SK-N-SH (cell line): ENCODE measurements around the gene MEI4. TPM values are rescaled to one million over a fixed set of nuclear protein-coding genes. Genes with fewer than 3 reads are reported as not detected.

ENCODE experiments used
- CTCF ChIA-PET: fragments of 300-600, 350-600 bp; formaldehyde crosslinking; extraction: SDS; loops from one replicate; lab custom pipeline; 2021; lab: Yijun Ruan, JAX
- POLR2A ChIA-PET: fragments of 350-600 bp; sonication (Branson Sonifier 250); formaldehyde crosslinking; extraction: SDS; loops from one replicate; lab custom pipeline; 2020; ENCODE audit warnings: antibody characterized with exemption, inconsistent platforms; lab: Yijun Ruan, JAX
- DNase-seq: peaks from one replicate; pipeline ENCODE4 v3.0.0; 2012
- H2AFZ ChIP-seq: fragments of 200-600 bp; sonication (generic); 2 replicates; pipeline ENCODE4 v1.8.1; 2016; ENCODE audit warnings: antibody characterized with exemption, mild to moderate bottlenecking, low read depth
- H3F3A ChIP-seq: fragments of 200-600 bp; sonication (generic); replicated peaks from 2 replicates; pipeline ENCODE3; 2016; ENCODE audit warnings: antibody characterized with exemption, mild to moderate bottlenecking; ENCODE audit not compliant: insufficient read depth
- H3K27ac ChIP-seq, 2 experiments: fragments of 200-500 bp in 1 of 2; fragments of 200-600 bp in 1 of 2; sonication (Bioruptor generic) in 1 of 2; sonication (generic), shearing (Covaris generic) in 1 of 2; 2 replicates each; pipeline versions ENCODE4 v1.5.1 to v1.6.1; 2014 to 2016; ENCODE audit warnings: low read depth in 2 of 2, inconsistent platforms in 1 of 2, low read length in 1 of 2, mild to moderate bottlenecking in 1 of 2, mixed read lengths in 1 of 2
- H3K27me3 ChIP-seq: fragments of 200-600 bp; sonication (generic), shearing (Covaris generic); 2 replicates; pipeline ENCODE4 v1.6.1; 2016; ENCODE audit warnings: mixed run types; ENCODE audit not compliant: insufficient read depth
- H3K36me3 ChIP-seq, 2 experiments: fragments of 200-500 bp in 1 of 2; fragments of 200-600 bp in 1 of 2; sonication (Bioruptor generic) in 1 of 2; sonication (generic) in 1 of 2; replicated peaks in 1 of 2; 2 replicates each; pipeline versions ENCODE3 to v1.5.1; 2014 to 2016; ENCODE audit warnings: low read length in 1 of 2, mild to moderate bottlenecking in 1 of 2; ENCODE audit not compliant: insufficient read depth in 2 of 2, control insufficient read depth in 1 of 2
- H3K4me1 ChIP-seq, 2 experiments: fragments of 200-500 bp in 1 of 2; fragments of 200-600 bp in 1 of 2; sonication (Bioruptor generic) in 1 of 2; sonication (generic), shearing (Covaris generic) in 1 of 2; 2 replicates each; pipeline versions ENCODE4 v1.5.1 to v1.6.1; 2014 to 2016; ENCODE audit warnings: low read depth in 1 of 2, low read length in 1 of 2, mixed run types in 1 of 2; ENCODE audit not compliant: insufficient read depth in 2 of 2, control insufficient read depth in 1 of 2
- H3K4me2 ChIP-seq: fragments of 200-600 bp; sonication (generic), shearing (Covaris generic); 2 replicates; pipeline ENCODE4 v1.6.1; 2017; ENCODE audit warnings: mixed run types
- H3K4me3 ChIP-seq, 2 experiments: fragments of 200-500 bp in 1 of 2; fragments of 200-600 bp in 1 of 2; sonication (Bioruptor generic) in 1 of 2; sonication (generic), shearing (Covaris generic) in 1 of 2; 2 replicates each; pipeline versions ENCODE4 v1.5.1 to v1.8.1; 2014 to 2016; ENCODE audit warnings: low read depth in 2 of 2, inconsistent platforms in 1 of 2, low read length in 1 of 2, mild to moderate bottlenecking in 1 of 2, mixed read lengths in 1 of 2, moderate library complexity in 1 of 2
- H3K79me2 ChIP-seq: fragments of 200-600 bp; sonication (generic); 2 replicates; pipeline ENCODE4 v1.8.1; 2017; ENCODE audit warnings: mild to moderate bottlenecking; ENCODE audit not compliant: insufficient read depth
- H3K9ac ChIP-seq: fragments of 200-600 bp; sonication (generic); 2 replicates; pipeline ENCODE4 v1.6.1; 2017; ENCODE audit warnings: mixed run types
- H3K9me2 ChIP-seq: fragments of 200-600 bp; sonication (generic); 2 replicates; pipeline ENCODE4 v1.6.1; 2017; ENCODE audit warnings: mixed run types
- H3K9me3 ChIP-seq: fragments of 200-600 bp; sonication (generic); 2 replicates; pipeline ENCODE4 v1.6.1; 2017; ENCODE audit warnings: mixed run types, mild to moderate bottlenecking, moderate library complexity
- H4K20me1 ChIP-seq: fragments of 200-600 bp; sonication (generic); 2 replicates; pipeline ENCODE4 v1.6.1; 2017; ENCODE audit warnings: mild to moderate bottlenecking, mixed run types; ENCODE audit not compliant: insufficient read depth
- FOSL2 ChIP-seq: IDR thresholded peaks from 2 replicates; pipeline ENCODE4 v1.4.0; 2012; ENCODE audit warnings: low read depth, mild to moderate bottlenecking, moderate library complexity, borderline replicate concordance
- FOXJ3 ChIP-seq: sonication (generic); formaldehyde crosslinking; IDR thresholded peaks from 2 replicates; pipeline ENCODE4 v1.5.1; 2020; ENCODE audit warnings: mild to moderate bottlenecking, missing genetic modification reagents
- FOXM1 ChIP-seq: IDR thresholded peaks from 2 replicates; pipeline ENCODE4 v1.4.0; 2012; ENCODE audit warnings: low read depth, mild to moderate bottlenecking
- RAD21 ChIP-seq: IDR thresholded peaks from 2 replicates; pipeline ENCODE4 v1.6.1; 2012; ENCODE audit warnings: mild to moderate bottlenecking, low read length
- RCOR1 ChIP-seq: fragments of 150-350 bp; IDR thresholded peaks from 2 replicates; pipeline ENCODE4 v1.6.1; 2017; ENCODE audit warnings: antibody characterized with exemption, low read length
- RFX5 ChIP-seq: IDR thresholded peaks from 2 replicates; pipeline ENCODE4 v1.6.1; 2012; ENCODE audit warnings: mild to moderate bottlenecking, improper control_type of control experiment, low read length
- TAF1 ChIP-seq: IDR thresholded peaks from 2 replicates; pipeline ENCODE4 v1.6.1; 2012; ENCODE audit warnings: low read depth, mild to moderate bottlenecking, low read length, moderate library complexity, borderline replicate concordance
- TCF12 ChIP-seq: IDR thresholded peaks from 2 replicates; pipeline ENCODE4 v1.4.0; 2012
- YY1 ChIP-seq: IDR thresholded peaks from 2 replicates; pipeline ENCODE4 v1.4.0; 2012; ENCODE audit warnings: low read depth, mild to moderate bottlenecking
- WGBS: methylation state at CpG from one replicate; pipeline ENCODE4 v1.1.6; 2017; ENCODE audit warnings: low lambda C conversion rate; 5-methylcytosine and 5-hydroxymethylcytosine counted together
- polyA plus RNA-seq, 3 experiments: library from polyadenylated mRNA; depleted of rRNA; stranded (reverse); fragments of >200 nt; gene quantifications; 2 replicates each; pipeline ENCODE4 v1.2.3, GENCODE V29; 2012
- TF ChIP-seq, protein P1 (sequence below): IDR thresholded peaks from 2 replicates; pipeline ENCODE4; 2012
- TF ChIP-seq, protein P2 (sequence below): IDR thresholded peaks from 2 replicates; pipeline ENCODE4 v1.6.1; 2012; ENCODE audit warnings: mild to moderate bottlenecking, low read depth, low read length, moderate library complexity
- TF ChIP-seq, protein P3 (sequence below): IDR thresholded peaks from 2 replicates; pipeline ENCODE4 v1.4.0; 2012; ENCODE audit warnings: low read depth

The MEI4 gene
- polyA plus RNA-seq, 1 of the 3 experiments (the other 2 are of a cell fraction), result not detected

DNA sequence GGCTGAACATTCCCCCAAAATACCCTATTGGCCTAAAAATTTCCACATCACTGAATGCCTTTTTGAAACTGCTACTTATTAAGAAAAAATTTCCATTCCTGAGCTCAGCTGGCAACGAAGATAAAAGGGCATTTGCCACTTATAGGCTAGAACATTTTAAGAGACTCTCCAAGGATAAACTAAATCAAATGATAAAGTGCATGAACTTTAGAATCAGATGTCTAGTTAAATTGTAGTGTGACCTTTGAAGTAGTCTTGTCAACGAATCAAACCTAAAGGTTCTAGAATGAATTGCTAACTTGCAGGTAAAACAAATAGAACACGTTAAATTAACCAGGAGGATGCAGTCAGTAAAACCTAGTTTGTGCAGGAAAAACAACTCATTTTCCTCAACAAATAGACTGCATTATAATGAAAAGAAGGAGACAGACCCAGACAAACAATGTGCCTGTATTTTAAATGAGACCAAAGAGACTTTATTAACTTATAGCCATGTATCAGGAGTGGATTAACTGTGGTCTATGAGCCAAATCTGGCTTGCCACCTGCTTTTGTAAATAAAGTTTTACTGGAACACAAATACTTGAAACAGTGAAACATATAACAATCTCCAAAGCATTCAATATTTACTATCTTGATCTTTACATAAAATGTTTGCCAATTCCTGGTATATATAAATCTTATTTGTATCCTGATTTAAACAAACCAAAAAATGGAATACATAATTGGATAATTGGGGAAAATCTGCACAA lies 184.4 kb downstream of the MEI4 start:
- Histone ChIP-seq H2AFZ (no peak overlapping the region), H3F3A (no peaks in the 10 kb centered on the region), H3K9me3 (no peaks in the 10 kb centered on the region), H3K9ac (no peak overlapping the region), H3K4me2 (no peak overlapping the region), H3K4me1 (no peaks in the 10 kb centered on the region), H3K27me3 (no peaks in the 10 kb centered on the region), H3K79me2 (no peaks in the 10 kb centered on the region), H3K36me3 (no peaks in the 10 kb centered on the region), H4K20me1 (no peaks in the 10 kb centered on the region), H3K27ac (no peak overlapping the region), H3K9me2 (no peaks in the 10 kb centered on the region), H3K4me3 (no peak overlapping the region)
- ChIA-PET POLR2A (no interaction called here), CTCF (no interaction called here)
- DNase-seq, result no peak
- 2% methylated on average over 3 of the region's 3 CpGs for WGBS
- TF ChIP-seq, protein P1, sequence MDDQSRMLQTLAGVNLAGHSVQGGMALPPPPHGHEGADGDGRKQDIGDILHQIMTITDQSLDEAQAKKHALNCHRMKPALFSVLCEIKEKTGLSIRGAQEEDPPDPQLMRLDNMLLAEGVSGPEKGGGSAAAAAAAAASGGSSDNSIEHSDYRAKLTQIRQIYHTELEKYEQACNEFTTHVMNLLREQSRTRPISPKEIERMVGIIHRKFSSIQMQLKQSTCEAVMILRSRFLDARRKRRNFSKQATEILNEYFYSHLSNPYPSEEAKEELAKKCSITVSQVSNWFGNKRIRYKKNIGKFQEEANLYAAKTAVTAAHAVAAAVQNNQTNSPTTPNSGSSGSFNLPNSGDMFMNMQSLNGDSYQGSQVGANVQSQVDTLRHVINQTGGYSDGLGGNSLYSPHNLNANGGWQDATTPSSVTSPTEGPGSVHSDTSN, result no peak
- no peak for TF ChIP-seq TAF1
- TF ChIP-seq RFX5, result no peak
- TF ChIP-seq FOXJ3 (CRISPR knock-in tag), result no peak
- TF ChIP-seq FOXM1, result no peak
- TF ChIP-seq RAD21, result no peak
- TF ChIP-seq FOSL2, result no peak
- TF ChIP-seq, protein P2, sequence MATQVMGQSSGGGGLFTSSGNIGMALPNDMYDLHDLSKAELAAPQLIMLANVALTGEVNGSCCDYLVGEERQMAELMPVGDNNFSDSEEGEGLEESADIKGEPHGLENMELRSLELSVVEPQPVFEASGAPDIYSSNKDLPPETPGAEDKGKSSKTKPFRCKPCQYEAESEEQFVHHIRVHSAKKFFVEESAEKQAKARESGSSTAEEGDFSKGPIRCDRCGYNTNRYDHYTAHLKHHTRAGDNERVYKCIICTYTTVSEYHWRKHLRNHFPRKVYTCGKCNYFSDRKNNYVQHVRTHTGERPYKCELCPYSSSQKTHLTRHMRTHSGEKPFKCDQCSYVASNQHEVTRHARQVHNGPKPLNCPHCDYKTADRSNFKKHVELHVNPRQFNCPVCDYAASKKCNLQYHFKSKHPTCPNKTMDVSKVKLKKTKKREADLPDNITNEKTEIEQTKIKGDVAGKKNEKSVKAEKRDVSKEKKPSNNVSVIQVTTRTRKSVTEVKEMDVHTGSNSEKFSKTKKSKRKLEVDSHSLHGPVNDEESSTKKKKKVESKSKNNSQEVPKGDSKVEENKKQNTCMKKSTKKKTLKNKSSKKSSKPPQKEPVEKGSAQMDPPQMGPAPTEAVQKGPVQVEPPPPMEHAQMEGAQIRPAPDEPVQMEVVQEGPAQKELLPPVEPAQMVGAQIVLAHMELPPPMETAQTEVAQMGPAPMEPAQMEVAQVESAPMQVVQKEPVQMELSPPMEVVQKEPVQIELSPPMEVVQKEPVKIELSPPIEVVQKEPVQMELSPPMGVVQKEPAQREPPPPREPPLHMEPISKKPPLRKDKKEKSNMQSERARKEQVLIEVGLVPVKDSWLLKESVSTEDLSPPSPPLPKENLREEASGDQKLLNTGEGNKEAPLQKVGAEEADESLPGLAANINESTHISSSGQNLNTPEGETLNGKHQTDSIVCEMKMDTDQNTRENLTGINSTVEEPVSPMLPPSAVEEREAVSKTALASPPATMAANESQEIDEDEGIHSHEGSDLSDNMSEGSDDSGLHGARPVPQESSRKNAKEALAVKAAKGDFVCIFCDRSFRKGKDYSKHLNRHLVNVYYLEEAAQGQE, result no peak
- TF ChIP-seq, protein P3, sequence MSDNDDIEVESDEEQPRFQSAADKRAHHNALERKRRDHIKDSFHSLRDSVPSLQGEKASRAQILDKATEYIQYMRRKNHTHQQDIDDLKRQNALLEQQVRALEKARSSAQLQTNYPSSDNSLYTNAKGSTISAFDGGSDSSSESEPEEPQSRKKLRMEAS, result no peak
- TF ChIP-seq YY1, result no peak

DNA sequence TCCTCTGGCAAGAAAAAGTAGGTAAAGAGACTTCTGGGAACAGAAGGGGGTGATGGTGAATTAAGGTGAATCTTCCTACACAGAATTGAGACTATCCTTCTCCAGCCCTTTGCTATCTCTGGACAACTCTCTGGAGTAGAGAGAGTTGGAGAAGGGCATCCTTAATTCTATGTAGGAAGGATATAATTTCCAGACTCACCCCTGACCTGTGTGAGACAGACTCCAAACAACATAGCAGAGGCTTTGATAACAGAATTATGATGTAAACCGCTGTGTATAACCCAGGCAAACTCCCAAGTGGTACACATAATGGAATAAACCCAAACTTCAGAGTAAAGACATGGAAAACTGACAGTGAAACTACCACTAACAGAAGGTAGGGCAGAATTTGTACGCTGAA lies 186.5 kb downstream of the MEI4 start:
- Histone ChIP-seq H3K9me2 (no peaks in the 10 kb centered on the region), H3F3A (no peaks in the 10 kb centered on the region), H3K27ac (no peak overlapping the region), H2AFZ (no peak overlapping the region), H3K79me2 (no peaks in the 10 kb centered on the region), H3K27me3 (no peaks in the 10 kb centered on the region), H3K9ac (no peak overlapping the region), H4K20me1 (no peaks in the 10 kb centered on the region), H3K9me3 (no peaks in the 10 kb centered on the region), H3K4me2 (no peak overlapping the region), H3K36me3 (no peaks in the 10 kb centered on the region), H3K4me1 (no peaks in the 10 kb centered on the region), H3K4me3 (no peak overlapping the region)
- ChIA-PET CTCF (no interaction called here), POLR2A (no interaction called here)
- TF ChIP-seq RFX5 (no peak), RCOR1 (no peak), TCF12 (no peak)
- TF ChIP-seq, protein P2, result no peak
- DNase-seq, result no peak
- 5% methylated on average over 2 of the region's 2 CpGs for WGBS
